ENCODE measurements around the gene RNF220. TPM values are rescaled to one million over a fixed set of nuclear protein-coding genes. Genes with fewer than 3 reads are reported as not detected.

The RNF220 gene
- total and polyA plus RNA-seq, 11 donors: 54.2 to 108 (median 62.4) TPM

- no peaks in the 10 kb centered on the region for H3K4me1 ChIP-seq
- intact Hi-C loops (cut with DNase I): loop anchor here in 2 of 10 donors (10.0 kb wide), 2 partner anchors 272 to 598 kb away; no protein-coding TSS in a partner anchor
Measured at GRCh38 chr1:44602634-44603628, 197.9 kb downstream of the RNF220 start.

GRCh38 chr1:44603718-44604117 lies 198.7 kb downstream of the RNF220 start:
- 66 to 75% (median 72%) methylated on average over 4 of the region's 4 CpGs for WGBS, 4 donors
- DNase-seq (no peak), ATAC-seq (no peak)
- Histone ChIP-seq H3K36me3 (no peaks in the 10 kb centered on the region), H3K4me1 (no peaks in the 10 kb centered on the region), H3K27ac (no peak overlapping the region), H3K27me3 (peaks cover 0 to 34% (median 0%) of the 10 kb centered on the region in 9 donors), H3K9me3 (no peaks in the 10 kb centered on the region), H3K4me3 (no peak overlapping the region)
- intact Hi-C loops (cut with DNase I): loop anchor here in 2 of 10 donors (10.0 kb wide), 2 partner anchors 271 to 599 kb away; no protein-coding TSS in a partner anchor
- no peak for TF ChIP-seq POLR2A (IDR thresholded peaks at IDR 0.05)
- TF ChIP-seq, protein P1, sequence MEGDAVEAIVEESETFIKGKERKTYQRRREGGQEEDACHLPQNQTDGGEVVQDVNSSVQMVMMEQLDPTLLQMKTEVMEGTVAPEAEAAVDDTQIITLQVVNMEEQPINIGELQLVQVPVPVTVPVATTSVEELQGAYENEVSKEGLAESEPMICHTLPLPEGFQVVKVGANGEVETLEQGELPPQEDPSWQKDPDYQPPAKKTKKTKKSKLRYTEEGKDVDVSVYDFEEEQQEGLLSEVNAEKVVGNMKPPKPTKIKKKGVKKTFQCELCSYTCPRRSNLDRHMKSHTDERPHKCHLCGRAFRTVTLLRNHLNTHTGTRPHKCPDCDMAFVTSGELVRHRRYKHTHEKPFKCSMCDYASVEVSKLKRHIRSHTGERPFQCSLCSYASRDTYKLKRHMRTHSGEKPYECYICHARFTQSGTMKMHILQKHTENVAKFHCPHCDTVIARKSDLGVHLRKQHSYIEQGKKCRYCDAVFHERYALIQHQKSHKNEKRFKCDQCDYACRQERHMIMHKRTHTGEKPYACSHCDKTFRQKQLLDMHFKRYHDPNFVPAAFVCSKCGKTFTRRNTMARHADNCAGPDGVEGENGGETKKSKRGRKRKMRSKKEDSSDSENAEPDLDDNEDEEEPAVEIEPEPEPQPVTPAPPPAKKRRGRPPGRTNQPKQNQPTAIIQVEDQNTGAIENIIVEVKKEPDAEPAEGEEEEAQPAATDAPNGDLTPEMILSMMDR (IDR thresholded peaks at IDR 0.05): no peak

More at GRCh38 chr1:44602634-44603628, 197.9 kb downstream of the RNF220 start:
- no peak for DNase-seq
- H3K27me3 ChIP-seq: peaks cover 0 to 34% (median 0%) of the 10 kb centered on the region in 9 donors
- H3K27ac ChIP-seq: no peak overlapping the region
- 60 to 68% (median 63%) methylated on average over 27 to 29 of the region's 29 CpGs for WGBS, 4 donors
- TF ChIP-seq POLR2A (IDR thresholded peaks at IDR 0.05): no peak
- TF ChIP-seq, protein P1 (IDR thresholded peaks at IDR 0.05): no peak
- H3K9me3 ChIP-seq: no peaks in the 10 kb centered on the region
- no peaks in the 10 kb centered on the region for H3K36me3 ChIP-seq
- no peak for ATAC-seq
- no peak overlapping the region for H3K4me3 ChIP-seq

DNA sequence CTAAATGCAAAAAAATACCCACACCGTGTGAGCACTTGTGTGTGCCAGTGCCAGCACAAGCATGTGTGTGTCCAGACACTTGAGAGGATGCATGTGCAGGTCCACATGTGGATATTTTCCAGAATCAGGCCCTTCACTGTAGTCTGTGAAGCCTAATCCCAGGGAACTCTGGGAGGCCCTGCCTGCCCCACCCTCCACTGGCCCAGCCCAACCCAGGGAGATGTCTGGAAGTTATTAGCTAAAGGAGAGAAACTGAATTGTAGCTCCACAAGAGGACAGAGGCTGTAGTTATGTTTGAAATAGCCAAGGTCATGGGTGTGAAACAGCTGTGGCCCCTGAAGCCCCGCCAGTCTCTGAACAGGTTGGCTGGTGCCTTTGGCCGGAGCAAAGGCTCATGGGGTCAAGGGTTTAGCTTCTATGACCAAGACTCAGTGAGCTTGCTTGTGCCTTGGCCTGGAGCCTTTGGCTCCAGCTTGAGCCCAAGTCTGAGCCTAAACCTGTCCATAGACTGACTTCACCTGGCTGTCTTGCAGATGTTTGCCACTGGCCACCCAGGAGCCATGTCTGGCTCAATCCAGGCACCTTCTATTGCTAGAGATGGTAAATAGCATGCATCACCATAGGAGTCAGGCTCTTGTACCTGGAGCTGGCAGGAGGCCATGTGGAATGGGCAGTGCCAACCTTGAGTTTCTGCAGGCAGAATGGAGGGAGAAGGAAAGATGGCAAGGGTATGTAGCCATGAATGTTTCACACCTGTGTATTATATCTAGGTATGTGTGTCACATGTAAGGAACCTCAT lies 199.3 kb downstream of the RNF220 start:
- no peaks in the 10 kb centered on the region for H3K36me3 ChIP-seq
- no peaks in the 10 kb centered on the region for H3K4me1 ChIP-seq
- no peak for ATAC-seq
- H3K4me3 ChIP-seq: no peak overlapping the region
- WGBS, 4 donors: 86 to 98% (median 87%) methylated on average over 3 of the region's 3 CpGs
- no peak overlapping the region for H3K27ac ChIP-seq
- TF ChIP-seq, protein P1 (IDR thresholded peaks at IDR 0.05): no peak
- no peak for TF ChIP-seq POLR2A (IDR thresholded peaks at IDR 0.05)
- H3K9me3 ChIP-seq: no peaks in the 10 kb centered on the region
- no peak for DNase-seq
- H3K27me3 ChIP-seq: peaks cover 0 to 39% (median 0%) of the 10 kb centered on the region in 9 donors
- intact Hi-C loops (cut with DNase I): loop anchor here in 2 of 10 donors (10.0 kb wide), 2 partner anchors 270 to 600 kb away; no protein-coding TSS in a partner anchor

All from heart left ventricle (tissue), 16 donors.